HepG2 (cell line): ENCODE measurements around the gene WDR47. TPM values are rescaled to one million over a fixed set of nuclear protein-coding genes. Genes with fewer than 3 reads are reported as not detected.

Source experiments
- ARNTL ChIP-seq: sonication (generic); formaldehyde crosslinking; IDR thresholded peaks from 2 replicates; pipeline ENCODE4 v1.4.0; 2020; ENCODE audit warnings: mild to moderate bottlenecking, missing genetic modification reagents
- CHCHD3 ChIP-seq: sonication (generic); formaldehyde crosslinking; IDR thresholded peaks from 2 replicates; pipeline ENCODE4 v1.8.0; 2022; ENCODE audit warnings: mild to moderate bottlenecking, missing genetic modification reagents, moderate library complexity
- EP300 ChIP-seq, 3 experiments: sonication (generic) in 1 of 3; formaldehyde crosslinking in 1 of 3; IDR thresholded peaks; 2 replicates each; pipeline versions ENCODE4 v1.5.1 to v1.6.1; 2011 to 2020; ENCODE audit warnings: low read depth in 2 of 3, low read length in 2 of 3, borderline replicate concordance in 1 of 3, improper control_type of control experiment in 1 of 3, mild to moderate bottlenecking in 1 of 3, missing genetic modification reagents in 1 of 3, moderate library complexity in 1 of 3
- HBP1 ChIP-seq: IDR thresholded peaks from 2 replicates; pipeline ENCODE4 v1.6.1; 2016; ENCODE audit warnings: low read depth, control low read depth
- JUND ChIP-seq: sonication (generic); formaldehyde crosslinking; IDR thresholded peaks from 2 replicates; pipeline ENCODE4 v1.8.0; 2022; ENCODE audit warnings: mild to moderate bottlenecking, missing genetic modification reagents
- KAT2B ChIP-seq: fragments of 150-350 bp; IDR thresholded peaks from 2 replicates; pipeline ENCODE4 v1.6.1; 2014; ENCODE audit warnings: low read depth, low read length, borderline replicate concordance
- MATR3 ChIP-seq: sonication (generic); formaldehyde crosslinking; IDR thresholded peaks from 2 replicates; pipeline ENCODE4 v1.4.0; 2020; ENCODE audit warnings: missing genetic modification reagents
- MLXIP ChIP-seq: sonication (generic); formaldehyde crosslinking; IDR thresholded peaks from 2 replicates; pipeline ENCODE4 v1.9.0; 2021; ENCODE audit warnings: missing genetic modification reagents, borderline replicate concordance
- MTA1 ChIP-seq: sonication (generic); formaldehyde crosslinking; IDR thresholded peaks from 2 replicates; pipeline ENCODE4 v1.4.0; 2020; ENCODE audit warnings: missing genetic modification reagents, mild to moderate bottlenecking, borderline replicate concordance
- MYC ChIP-seq: sonication (generic); formaldehyde crosslinking; IDR thresholded peaks from 2 replicates; pipeline ENCODE4 v1.9.0; 2021; ENCODE audit warnings: missing genetic modification reagents, borderline replicate concordance
- NCOA1 ChIP-seq: sonication (generic); formaldehyde crosslinking; IDR thresholded peaks from 2 replicates; pipeline ENCODE4 v1.9.0; 2021; ENCODE audit warnings: missing genetic modification reagents
- NFIC ChIP-seq: IDR thresholded peaks from 2 replicates; pipeline ENCODE4 v1.6.1; 2012; ENCODE audit warnings: mild to moderate bottlenecking, low read length, inconsistent platforms
- NFYC ChIP-seq: IDR thresholded peaks from 2 replicates; pipeline ENCODE4 v1.6.1; 2016; ENCODE audit warnings: missing genetic modification reagents, missing compliant biosample characterization
- NONO ChIP-seq, 2 experiments: fragments of 450-650 bp in 1 of 2; sonication (generic) in 1 of 2; formaldehyde crosslinking in 1 of 2; IDR thresholded peaks in 1 of 2; conservative IDR thresholded peaks in 1 of 2; 2 replicates each; pipeline versions ENCODE4 v1.6.1 to v1.8.0; 2017 to 2022; ENCODE audit warnings: mild to moderate bottlenecking in 1 of 2, missing genetic modification reagents in 1 of 2, moderate library complexity in 1 of 2
- POGK ChIP-seq: sonication (generic); formaldehyde crosslinking; conservative IDR thresholded peaks from 2 replicates; pipeline ENCODE4 v1.8.0; 2022; ENCODE audit warnings: mild to moderate bottlenecking, moderate library complexity, missing genetic modification reagents
- TAF15 ChIP-seq: fragments of 200-400 bp; formaldehyde crosslinking; IDR thresholded peaks from one replicate; pipeline ENCODE4 v1.6.1; 2018; ENCODE audit warnings: mild to moderate bottlenecking, low read depth, low read length; ENCODE audit not compliant: poor library complexity, severe bottlenecking
- TRIM22 ChIP-seq: fragments of 450-650 bp; IDR thresholded peaks from 2 replicates; pipeline ENCODE4 v1.6.1; 2017
- ZNF3 ChIP-seq: IDR thresholded peaks from 2 replicates; pipeline ENCODE4 v1.7.0; 2017; ENCODE audit warnings: inconsistent platforms
- ZNF335 ChIP-seq: sonication (generic); formaldehyde crosslinking; IDR thresholded peaks from 2 replicates; pipeline ENCODE4 v1.4.0; 2020; ENCODE audit warnings: missing genetic modification reagents
- ZNF660 ChIP-seq: sonication (generic); formaldehyde crosslinking; IDR thresholded peaks from 2 replicates; pipeline ENCODE4 v1.5.1; 2020; ENCODE audit warnings: mild to moderate bottlenecking, low read depth, missing genetic modification reagents, borderline replicate concordance
- ZNF780A ChIP-seq: sonication (generic); formaldehyde crosslinking; IDR thresholded peaks from 2 replicates; pipeline ENCODE4 v1.8.0; 2022; ENCODE audit warnings: mild to moderate bottlenecking, missing genetic modification reagents, moderate library complexity
- polyA plus RNA-seq, 8 experiments: library from polyadenylated mRNA; depleted of rRNA in 3 of 8; stranded (reverse) in 7 of 8; unstranded in 1 of 8; fragments of >200 nt; fragmentation: Illumina TruSeq in 4 of 8; extraction: Trizol in 4 of 8; gene quantifications; 2 replicates each; pipeline versions ENCODE4 v1.2.1 to v1.2.3, GENCODE V29; 2011 to 2016; ENCODE audit warnings: low read depth in 4 of 8, missing spikeins in 1 of 8, mixed read lengths in 1 of 8; ENCODE audit not compliant: insufficient read depth in 1 of 8
- total RNA-seq, 5 experiments: library from RNA; depleted of rRNA; stranded (reverse); fragments of >200 nt; fragmentation: Illumina TruSeq; extraction: Trizol; gene quantifications; 2 replicates each; pipeline ENCODE4 v1.2.3, GENCODE V29; 2016; ENCODE audit warnings: low read depth in 1 of 5

WDR47 gene
- total and polyA plus RNA-seq, 2 of the 13 experiments (the other 11 are each of a cell fraction or from before 2014, with no cell fraction given): 4.3 to 5.9 TPM

GRCh38 chr1:108963052-108963686, 78.7 kb downstream of the WDR47 start, which contains the start of gene CLCC1 (continued):
- TF ChIP-seq EP300 (IDR thresholded peaks at IDR 0.05; ENCODE audit: low read depth in 2 of 2, low read length in 2 of 2) (no peak), EP300 (CRISPR knock-in tag; IDR thresholded peaks at IDR 0.05; ENCODE audit: borderline replicate concordance) (no peak; the same call in 1 of the 2 replicates), ZNF660 (no peak), ZNF780A (CRISPR knock-in tag) (0 out of 2 replicates have a peak, but pooled peaks have one; percentile 41), NFYC (CRISPR knock-in tag) (peak; percentile 75), MLXIP (CRISPR knock-in tag) (no peak), TRIM22 (no peak), ZNF3 (CRISPR knock-in tag) (no peak), MTA1 (CRISPR knock-in tag) (peak; percentile 31; the same call in 1 of the 2 replicates), ARNTL (CRISPR knock-in tag) (0 out of 2 replicates have a peak, but pooled peaks have one; percentile 20), KAT2B (no peak), TAF15 (no peak), NFIC (no peak), NONO (IDR thresholded peaks at IDR 0.05) (no peak), NONO (CRISPR knock-in tag; conservative IDR thresholded peaks at IDR 0.05) (peak; percentile 74), NCOA1 (CRISPR knock-in tag) (no peak), MATR3 (CRISPR knock-in tag) (no peak), CHCHD3 (CRISPR knock-in tag) (peak; percentile 77; the same call in 1 of the 2 replicates), ZNF335 (no peak), HBP1 (CRISPR knock-in tag) (no peak), MYC (CRISPR knock-in tag) (peak; percentile 90), JUND (0 out of 2 replicates have a peak, but pooled peaks have one; percentile 53), POGK (CRISPR knock-in tag) (peak; percentile 96)
